GM12878 (cell line): Measurements from ENCODE around the gene PCBP1. TPM values are rescaled to one million over a fixed set of nuclear protein-coding genes. Genes with fewer than 3 reads are reported as not detected.

Experiments used
- ASH2L ChIP-seq: fragments of 300-600, 200-600 bp; sonication (generic); IDR thresholded peaks from 2 replicates; pipeline ENCODE4 v1.6.1; 2017; ENCODE audit warnings: low read depth, mild to moderate bottlenecking, borderline replicate concordance
- BACH1 ChIP-seq: fragments of 450-650 bp; IDR thresholded peaks from 2 replicates; pipeline ENCODE4 v1.6.1; 2017; ENCODE audit warnings: mild to moderate bottlenecking, borderline replicate concordance
- GATAD2B ChIP-seq: fragments of 450-650 bp; conservative IDR thresholded peaks from 2 replicates; pipeline ENCODE4 v1.6.1; 2017; ENCODE audit warnings: low read depth, mild to moderate bottlenecking, moderate library complexity
- HDAC6 ChIP-seq: fragments of 200-600 bp; sonication (generic); IDR thresholded peaks from one replicate; pipeline ENCODE4 v1.8.0; 2017; ENCODE audit warnings: antibody characterized with exemption; ENCODE audit not compliant: unreplicated experiment
- LARP7 ChIP-seq: fragments of 450-650 bp; IDR thresholded peaks from 2 replicates; pipeline ENCODE4 v1.6.1; 2017; ENCODE audit warnings: mild to moderate bottlenecking
- MAX ChIP-seq: IDR thresholded peaks from 2 replicates; pipeline ENCODE4 v1.6.1; 2012; ENCODE audit warnings: low read depth, low read length, improper control_type of control experiment
- MTA2 ChIP-seq: fragments of 450-650 bp; IDR thresholded peaks from 2 replicates; pipeline ENCODE4 v1.6.1; 2016; ENCODE audit warnings: low read depth, mild to moderate bottlenecking, moderate library complexity
- MYC ChIP-seq: IDR thresholded peaks from 2 replicates; pipeline ENCODE4 v1.6.1; 2011; ENCODE audit warnings: mild to moderate bottlenecking, low read length, moderate library complexity, inconsistent platforms; ENCODE audit not compliant: insufficient read depth, insufficient replicate concordance, insufficient read length, severe bottlenecking
- NKRF ChIP-seq: fragments of 450-650 bp; conservative IDR thresholded peaks from 2 replicates; pipeline ENCODE4 v1.6.1; 2017; ENCODE audit warnings: mild to moderate bottlenecking, moderate library complexity
- NR2C1 ChIP-seq: fragments of 450-650 bp; IDR thresholded peaks from 2 replicates; pipeline ENCODE4 v1.6.1; 2017; ENCODE audit warnings: antibody characterized with exemption, mild to moderate bottlenecking, moderate library complexity
- POLR2A ChIP-seq: IDR thresholded peaks from 2 replicates; pipeline ENCODE4 v1.6.1; 2011; ENCODE audit warnings: low read depth, mild to moderate bottlenecking, low read length
- RELA ChIP-seq: fragments of 450-650 bp; IDR thresholded peaks from 2 replicates; pipeline ENCODE4 v1.8.0; 2014; ENCODE audit warnings: borderline replicate concordance; ENCODE audit not compliant: partially characterized antibody
- SMAD5 ChIP-seq: IDR thresholded peaks from 2 replicates; pipeline ENCODE4 v1.6.1; 2016; ENCODE audit warnings: antibody characterized with exemption, low read depth
- SMC3 ChIP-seq: IDR thresholded peaks from 2 replicates; pipeline ENCODE4 v1.6.1; 2011; ENCODE audit warnings: low read length, improper control_type of control experiment, borderline replicate concordance
- SPI1 ChIP-seq: IDR thresholded peaks from 2 replicates; pipeline ENCODE4 v1.6.1; 2011; ENCODE audit warnings: low read depth, mild to moderate bottlenecking, low read length, moderate library complexity, borderline replicate concordance; ENCODE audit not compliant: insufficient read depth
- STAT3 ChIP-seq: IDR thresholded peaks from 2 replicates; pipeline ENCODE4 v1.6.1; 2011; ENCODE audit warnings: low read depth, low read length, improper control_type of control experiment
- TAF1 ChIP-seq: IDR thresholded peaks from 2 replicates; pipeline ENCODE4 v1.6.1; 2011; ENCODE audit warnings: mild to moderate bottlenecking, low read depth, low read length, borderline replicate concordance
- TCF3 ChIP-seq: IDR thresholded peaks from 2 replicates; pipeline ENCODE4 v1.6.1; 2012; ENCODE audit warnings: low read depth, mild to moderate bottlenecking, low read length, borderline replicate concordance; ENCODE audit not compliant: insufficient read depth
- USF2 ChIP-seq: IDR thresholded peaks from 2 replicates; pipeline ENCODE4 v1.6.1; 2011; ENCODE audit warnings: low read depth, low read length, improper control_type of control experiment, borderline replicate concordance
- ZNF687 ChIP-seq: fragments of 450-650 bp; IDR thresholded peaks from 2 replicates; pipeline ENCODE4 v1.6.1; 2017; ENCODE audit warnings: mild to moderate bottlenecking, moderate library complexity
- polyA plus RNA-seq, 11 experiments: library from polyadenylated mRNA; depleted of rRNA in 4 of 11; unstranded in 6 of 11; stranded (reverse) in 5 of 11; fragments of >200 nt; fragmentation: Nextera tagmentation in 4 of 11; fragmentation: Illumina TruSeq in 1 of 11; extraction: Ambion mirVana in 4 of 11; extraction: Trizol in 1 of 11; gene quantifications; 1 replicate in 1 of 11; 2 replicates in 10 of 11; pipeline versions ENCODE4 v1.2.1 to v1.2.3, GENCODE V29; 2011 to 2016; ENCODE audit warnings: inconsistent platforms in 2 of 11, missing spikeins in 2 of 11, low read depth in 1 of 11
- total RNA-seq, 4 experiments: library from RNA; depleted of rRNA in 3 of 4; stranded (reverse); fragments of >200 nt in 3 of 4; fragmentation: Illumina TruSeq in 1 of 4; extraction: Trizol in 1 of 4; gene quantifications; 2 replicates each; pipeline versions ENCODE4 v1.2.1 to v1.2.3, GENCODE V29; 2013 to 2021

Gene PCBP1
- total and polyA plus RNA-seq, 10 of the 15 experiments (the other 5 are each of a cell fraction or from before 2014, with no cell fraction given) = 24.4 to 494 (median 130) TPM

- TF ChIP-seq GATAD2B = 0 out of 2 replicates have a peak, but pooled peaks have one; percentile 22
- no peak for TF ChIP-seq RELA
- peak; percentile 7; the same call in 1 of the 2 replicates for TF ChIP-seq SMC3
- TF ChIP-seq LARP7 = peak; percentile 71
- no peak for TF ChIP-seq STAT3
- no peak for TF ChIP-seq HDAC6
- no peak for TF ChIP-seq MTA2
- TF ChIP-seq BACH1 = peak; percentile 79
- TF ChIP-seq SPI1 = no peak
- TF ChIP-seq SMAD5 = 0 out of 2 replicates have a peak, but pooled peaks have one; percentile 65
- no peak for TF ChIP-seq TCF3
- TF ChIP-seq MYC = no peak
- no peak for TF ChIP-seq USF2
- TF ChIP-seq NKRF = peak; percentile 26; the same call in 1 of the 2 replicates
- peak; percentile 31; the same call in 1 of the 2 replicates for TF ChIP-seq TAF1
- no peak for TF ChIP-seq NR2C1
- TF ChIP-seq POLR2A = peak; percentile 85
- TF ChIP-seq MAX = 0 out of 2 replicates have a peak, but pooled peaks have one; percentile 30
- peak; percentile 38; the same call in 1 of the 2 replicates for TF ChIP-seq ZNF687
- TF ChIP-seq ASH2L = no peak
Measured at GRCh38 chr2:70087702-70088597, 673 bp downstream of the PCBP1 start (continued).
